HG03521 (cell line): ENCODE data around the gene FSD2.
"Not testable (repeated sequence)": the region's sequence is repeated elsewhere in the genome, so short reads cannot be mapped to it uniquely, and the experiment has no call there.

ENCODE experiments used
- ATAC-seq: cut with Tn5 transposase; IDR thresholded peaks from one replicate; pipeline ENCODE4 v1.9.1; 2021; ENCODE audit warnings: mild to moderate bottlenecking, moderate library complexity; ENCODE audit not compliant: unreplicated experiment

Gene FSD2

GRCh38 chr15:82830427-82831173 is 24.7 kb upstream of the FSD2 start:
- no peak for ATAC-seq

- ATAC-seq, result no peak
Measured at GRCh38 chr15:82829234-82829633, 23.4 kb upstream of the FSD2 start.

- no peak for ATAC-seq
Measured at GRCh38 chr15:82828075-82828474, 22.2 kb upstream of the FSD2 start.

GRCh38 chr15:82823049-82823448 is 17.2 kb upstream of the FSD2 start:
- ATAC-seq, result no peak

- not testable (repeated sequence) for ATAC-seq
Measured at GRCh38 chr15:82821851-82822250, 16.0 kb upstream of the FSD2 start.

- not testable (repeated sequence) for ATAC-seq
Measured at GRCh38 chr15:82821396-82821795, 15.5 kb upstream of the FSD2 start.

GRCh38 chr15:82820128-82820527 is 14.3 kb upstream of the FSD2 start:
- no peak for ATAC-seq

- ATAC-seq, result no peak
Measured at GRCh38 chr15:82812994-82813393, 7.1 kb upstream of the FSD2 start.

GRCh38 chr15:82810890-82811426 is 5.1 kb upstream of the FSD2 start:
- no peak for ATAC-seq

GRCh38 chr15:82810061-82810889 is 4.4 kb upstream of the FSD2 start:
- ATAC-seq, result no peak

GRCh38 chr15:82809308-82810060 is 3.6 kb upstream of the FSD2 start, which contains the start of gene WHAMM:
WHAMM (plus strand) TSS chr15:82809628; CDS start chr15:82809727, 99 bp downstream.
- peak; percentile 84 for ATAC-seq

GRCh38 chr15:82808634-82809041 is 2.8 kb upstream of the FSD2 start:
- ATAC-seq, result no peak

- no peak for ATAC-seq
Measured at GRCh38 chr15:82807920-82808633, 2.2 kb upstream of the FSD2 start.

- no peak for ATAC-seq
Measured at GRCh38 chr15:82804575-82804949, 1.3 kb downstream of the FSD2 start.

GRCh38 chr15:82803793-82804574 is 1.9 kb downstream of the FSD2 start:
- no peak for ATAC-seq

- no peak for ATAC-seq
Measured at GRCh38 chr15:82802497-82802896, 3.4 kb downstream of the FSD2 start.

- no peak for ATAC-seq
Measured at GRCh38 chr15:82799183-82799841, 6.6 kb downstream of the FSD2 start.

- no peak for ATAC-seq
Measured at GRCh38 chr15:82798531-82799166, 7.2 kb downstream of the FSD2 start.

- ATAC-seq, result no peak
Measured at GRCh38 chr15:82798104-82798503, 7.8 kb downstream of the FSD2 start.
